A673 (cell line): Measurements from ENCODE around the gene PRMT5. TPM values are rescaled to one million over a fixed set of nuclear protein-coding genes. Genes with fewer than 3 reads are reported as not detected.

ENCODE experiments used
- BruUV-seq: library from RNA; stranded (reverse); fragments of 400-500 nt; replicated peaks from 2 replicates; lab custom pipeline; 2021; lab: Mats Ljungman, UMichigan
- CTCF ChIA-PET: fragments of 300-600 bp; sonication (Branson Sonifier 250); formaldehyde crosslinking; loops from one replicate; lab custom pipeline; 2022; ENCODE audit warnings: antibody characterized with exemption; lab: Charles Lee
- POLR2A ChIA-PET: fragments of 300-600 bp; sonication (Branson Sonifier 250); formaldehyde crosslinking; loops from one replicate; lab custom pipeline; 2022; ENCODE audit warnings: antibody characterized with exemption; ENCODE audit not compliant: low non-redundant PET; lab: Charles Lee
- DNase-seq: peaks from one replicate; pipeline ENCODE4 v3.0.0-alpha.2; 2015; ENCODE audit warnings: low spot score
- H3K27ac ChIP-seq: fragments of 200-600 bp; sonication (generic); 2 replicates; pipeline ENCODE4 v1.5.1; 2016; ENCODE audit warnings: mixed run types, low read depth, mild to moderate bottlenecking, mixed read lengths, antibody characterized with exemption, low read length; ENCODE audit not compliant: poor library complexity, severe bottlenecking
- H3K27me3 ChIP-seq: fragments of 200-600 bp; sonication (generic); replicated peaks from 2 replicates; pipeline ENCODE4 v1.6.1; 2017; ENCODE audit warnings: mixed run types, low read depth, mild to moderate bottlenecking, mixed read lengths, antibody characterized with exemption, low read length; ENCODE audit not compliant: insufficient read depth, poor library complexity
- H3K36me3 ChIP-seq: fragments of 200-600 bp; sonication (generic); 2 replicates; pipeline ENCODE4 v1.6.1; 2016; ENCODE audit warnings: mixed run types, mild to moderate bottlenecking, mixed read lengths, antibody characterized with exemption, low read length; ENCODE audit not compliant: insufficient read depth, poor library complexity, severe bottlenecking
- H3K4me1 ChIP-seq: fragments of 200-600 bp; sonication (generic); 2 replicates; pipeline ENCODE4 v1.6.1; 2017; ENCODE audit warnings: mixed run types, mild to moderate bottlenecking, mixed read lengths, antibody characterized with exemption, low read length; ENCODE audit not compliant: insufficient read depth, poor library complexity, severe bottlenecking
- H3K4me3 ChIP-seq: fragments of 200-600 bp; sonication (generic); 2 replicates; pipeline ENCODE4 v1.5.1; 2016; ENCODE audit warnings: low read depth, mixed run types, mild to moderate bottlenecking, mixed read lengths, low read length; ENCODE audit not compliant: poor library complexity, severe bottlenecking
- H3K9me3 ChIP-seq: fragments of 200-600 bp; sonication (generic); 2 replicates; pipeline ENCODE4 v1.6.1; 2016; ENCODE audit warnings: mixed run types, low read depth, mild to moderate bottlenecking, mixed read lengths, antibody characterized with exemption, low read length; ENCODE audit not compliant: poor library complexity, severe bottlenecking
- CTCF ChIP-seq: fragments of 300-800, 200-600 bp; sonication (generic); conservative IDR thresholded peaks from 2 replicates; pipeline ENCODE4 v1.5.1; 2017; ENCODE audit warnings: low read depth, mild to moderate bottlenecking, antibody characterized with exemption, low read length, moderate library complexity, mixed read lengths
- EZH2 ChIP-seq: fragments of 200-600 bp; sonication (generic); IDR thresholded peaks from 2 replicates; pipeline ENCODE4 v1.6.1; 2017; ENCODE audit warnings: borderline replicate concordance, low read depth, mild to moderate bottlenecking, mixed read lengths, antibody characterized with exemption, low read length; ENCODE audit not compliant: poor library complexity, severe bottlenecking
- intact Hi-C: fragments of 100-400 bp; cut with micrococcal nuclease; formaldehyde crosslinking; loops from one replicate; pipeline ENCODE4 v1.10.0; 2022; ENCODE audit not compliant: unreplicated experiment
- total RNA-seq: library from RNA; stranded (reverse); gene quantifications from 2 replicates; pipeline ENCODE4 v1.2.3, GENCODE V29; 2021

Gene PRMT5
- total RNA-seq, 1 experiment from 2014 or later, result 273 TPM

DNA sequence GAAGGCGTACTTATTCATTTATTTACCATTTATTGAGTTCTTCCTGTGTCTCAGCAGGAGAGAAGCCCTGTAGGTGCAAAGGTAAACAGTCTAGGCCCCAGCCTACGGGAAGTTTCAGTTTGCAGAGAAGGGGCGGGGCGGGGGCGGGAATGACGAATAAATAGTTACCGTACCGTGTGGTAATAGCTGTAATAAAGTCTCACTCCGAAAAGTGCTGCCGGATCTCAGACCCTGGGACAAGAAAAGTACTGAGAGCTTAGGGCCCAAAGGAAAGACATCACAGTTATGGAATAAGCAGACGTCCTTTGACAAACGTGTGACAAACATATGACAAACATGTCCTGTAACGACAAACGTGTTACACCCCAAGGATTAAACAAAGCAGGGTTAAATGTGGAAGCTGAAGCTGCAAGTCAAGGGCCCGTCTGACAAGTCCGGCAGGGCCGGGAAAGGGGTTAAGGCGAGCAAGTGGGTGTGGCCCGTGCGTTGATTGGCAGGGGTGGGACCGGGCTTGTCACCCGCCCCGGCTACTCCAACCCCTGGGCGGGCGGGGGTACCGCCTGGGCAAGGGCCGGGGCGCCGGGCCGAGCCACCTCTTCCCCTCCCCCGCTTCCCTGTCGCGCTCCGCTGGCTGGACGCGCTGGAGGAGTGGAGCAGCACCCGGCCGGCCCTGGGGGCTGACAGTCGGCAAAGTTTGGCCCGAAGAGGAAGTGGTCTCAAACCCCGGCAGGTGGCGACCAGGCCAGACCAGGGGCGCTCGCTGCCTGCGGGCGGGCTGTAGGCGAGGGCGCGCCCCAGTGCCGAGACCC is 57.7 kb downstream of the PRMT5 start, which contains the start of gene LRP10:
Gene LRP10 (plus strand): TSS at position 517 of the 809 bp plus-strand sequence. CDS start 564 bp downstream, outside the sequence.
- Histone ChIP-seq H3K4me1 (peaks cover 13% of the 10 kb centered on the region), H3K36me3 (no peaks in the 10 kb centered on the region), H3K4me3 (peak within 1 kb of the TSS; percentile 96), H3K9me3 (no peaks in the 10 kb centered on the region), H3K27me3 (no peaks in the 10 kb centered on the region), H3K27ac (peak within 1 kb of the TSS; percentile 75)
- TF ChIP-seq EZH2, result no peak
- TF ChIP-seq CTCF, result no peak
- peak; percentile 55 for DNase-seq
- ChIA-PET POLR2A (interaction anchor here (0.7 to 0.8 kb wide), 2 partner anchors 78 to 182 kb away, joined by 3 to 5 read pairs; no protein-coding TSS in a partner anchor), CTCF (interaction anchor here (1.1 to 1.2 kb wide), 2 partner anchors 11 to 48 kb away, joined by 3 to 4 read pairs; partner anchors contain the start of gene REM2)
- no TSS peak for BruUV-seq
- intact Hi-C loops, result no loop called here

DNA sequence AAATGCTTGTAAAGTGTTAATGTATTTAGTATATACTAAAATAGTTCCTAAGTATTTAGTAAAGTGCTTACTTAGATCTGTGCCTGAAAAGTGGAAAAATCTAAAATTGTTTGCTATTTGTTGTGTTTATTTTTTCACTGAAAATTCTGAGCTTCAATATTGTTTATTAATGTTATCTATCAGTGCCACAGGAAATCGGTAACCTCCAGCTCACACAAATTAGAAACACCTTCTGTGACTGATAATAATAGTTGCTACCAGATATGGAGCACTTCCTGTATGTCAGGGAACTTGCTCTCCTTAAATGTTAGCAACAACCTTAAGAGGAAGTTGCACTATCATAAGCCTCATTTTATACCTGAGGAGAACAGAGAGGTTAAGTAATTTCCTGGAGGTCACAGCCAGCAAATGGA is 58.4 kb downstream of the PRMT5 start:
- Histone ChIP-seq H3K36me3 (no peaks in the 10 kb centered on the region), H3K4me1 (peaks cover 19% of the 10 kb centered on the region), H3K27ac (peak overlapping the region; percentile 75), H3K4me3 (peak overlapping the region; percentile 96), H3K9me3 (no peaks in the 10 kb centered on the region), H3K27me3 (no peaks in the 10 kb centered on the region)
- TF ChIP-seq EZH2 (no peak), CTCF (no peak)
- ChIA-PET CTCF (no interaction called here), POLR2A (interaction anchor here (0.7 to 0.8 kb wide), 2 partner anchors 78 to 183 kb away, joined by 3 to 5 read pairs; no protein-coding TSS in a partner anchor)
- intact Hi-C loops, result no loop called here
- no peak for DNase-seq
- BruUV-seq, result no TSS peak

Other genes with a start within 250 kb of the PRMT5 start
- gene OXA1L, start 162.7 kb downstream of the PRMT5 start, total RNA-seq, result 103 and 107 TPM in 2 replicates
- 1.9 and 2.3 TPM in 2 replicates for gene SLC7A7, start 113.9 kb downstream of the PRMT5 start, total RNA-seq
- 169 and 187 TPM in 2 replicates for gene MRPL52, start 99.5 kb downstream of the PRMT5 start, total RNA-seq
- 91.3 and 110 TPM in 2 replicates for gene MMP14, start 92.8 kb downstream of the PRMT5 start, total RNA-seq
- gene LRP10, start 57.6 kb downstream of the PRMT5 start, total RNA-seq, result 7.8 and 11.8 TPM in 2 replicates
- gene REM2, start 46.2 kb downstream of the PRMT5 start, total RNA-seq, result 0.15 TPM in 1 of 2 replicates, not detected in the other
- 105 and 118 TPM in 2 replicates for gene RBM23, start 10.2 kb downstream of the PRMT5 start, total RNA-seq
- 62.7 and 73.9 TPM in 2 replicates for gene HAUS4, start 27.7 kb upstream of the PRMT5 start, total RNA-seq
- 37.6 and 43.6 TPM in 2 replicates for gene AJUBA, start 53.2 kb upstream of the PRMT5 start, total RNA-seq
- 9.9 and 10.8 TPM in 2 replicates for gene C14orf93, start 80.8 kb upstream of the PRMT5 start, total RNA-seq
- 491 and 500 TPM in 2 replicates for gene PSMB5, start 105.5 kb upstream of the PRMT5 start, total RNA-seq
- not detected in 2 replicates for gene PSMB11, start 112.8 kb upstream of the PRMT5 start, total RNA-seq
- 44.8 and 47.0 TPM in 2 replicates for gene CDH24, start 128.1 kb upstream of the PRMT5 start, total RNA-seq
- 325 and 339 TPM in 2 replicates for gene ACIN1, start 165.8 kb upstream of the PRMT5 start, total RNA-seq
- 50.3 and 54.5 TPM in 2 replicates for gene C14orf119, start 166.1 kb upstream of the PRMT5 start, total RNA-seq
- not detected in 2 replicates for gene CIROP, start 175.6 kb upstream of the PRMT5 start, total RNA-seq
- gene CEBPE, start 189.9 kb upstream of the PRMT5 start, total RNA-seq, result not detected in 2 replicates